Keratinocyte (primary cell): ENCODE measurements around the gene PTMS. TPM values are rescaled to one million over a fixed set of nuclear protein-coding genes. Genes with fewer than 3 reads are reported as not detected.

Experiments used
- DNase-seq: peaks from one replicate; pipeline ENCODE4 v3.0.0-alpha.2; 2011; ENCODE audit warnings: low read depth, missing footprints, low spot score
- FAIRE-seq: peaks from 2 replicates; lab custom pipeline; 2011; peaks lifted over from hg19 to GRCh38; lab: Jason Lieb, UNC
- H2AFZ ChIP-seq: 2 replicates; pipeline ENCODE4 v1.6.0; 2012; ENCODE audit warnings: low read length, control low read depth, inconsistent platforms; ENCODE audit not compliant: control insufficient read depth
- H3K27ac ChIP-seq: 2 replicates; pipeline ENCODE4 v1.5.1; 2011; ENCODE audit warnings: low read length; ENCODE audit not compliant: control insufficient read depth, insufficient read depth
- H3K27me3 ChIP-seq: 3 replicates; pipeline ENCODE4 v1.6.0; 2011; ENCODE audit warnings: low read length; ENCODE audit not compliant: control insufficient read depth, insufficient read depth; ENCODE audit errors: extremely low read depth
- H3K36me3 ChIP-seq, 2 experiments: 2 replicates in 1 of 2; 3 replicates in 1 of 2; pipeline ENCODE4 v1.5.1; 2011; ENCODE audit warnings: low read length in 2 of 2, mild to moderate bottlenecking in 1 of 2; ENCODE audit not compliant: control insufficient read depth in 2 of 2, insufficient read depth in 2 of 2; ENCODE audit errors: extremely low read depth in 1 of 2
- H3K4me1 ChIP-seq: 3 replicates; pipeline ENCODE4 v1.5.1; 2011; ENCODE audit warnings: low read length; ENCODE audit not compliant: control insufficient read depth, insufficient read depth; ENCODE audit errors: extremely low read depth
- H3K4me2 ChIP-seq: 3 replicates; pipeline ENCODE4 v1.6.0; 2011; ENCODE audit warnings: low read depth, low read length; ENCODE audit not compliant: control insufficient read depth, insufficient read depth; ENCODE audit errors: extremely low read depth
- H3K4me3 ChIP-seq, 3 experiments: fragments of 200-600 bp in 1 of 3; sonication (generic) in 1 of 3; 2 replicates in 2 of 3; 3 replicates in 1 of 3; pipeline ENCODE4 v1.5.1; 2011 to 2016; ENCODE audit warnings: low read length in 3 of 3, mild to moderate bottlenecking in 3 of 3, control low read depth in 2 of 3, inconsistent platforms in 1 of 3, low read depth in 1 of 3, mixed read lengths in 1 of 3, mixed run types in 1 of 3, moderate library complexity in 1 of 3; ENCODE audit not compliant: control insufficient read depth in 2 of 3, insufficient read depth in 2 of 3; ENCODE audit errors: extremely low read depth in 1 of 3
- H3K79me2 ChIP-seq: 2 replicates; pipeline ENCODE4 v1.6.0; 2012; ENCODE audit warnings: low read length; ENCODE audit not compliant: control insufficient read depth, insufficient read depth
- H3K9ac ChIP-seq: 3 replicates; pipeline ENCODE4 v1.6.0; 2011; ENCODE audit warnings: low read length; ENCODE audit not compliant: control insufficient read depth, insufficient read depth; ENCODE audit errors: extremely low read depth
- H3K9me1 ChIP-seq: 3 replicates; pipeline ENCODE4 v1.6.0; 2011; ENCODE audit warnings: low read length; ENCODE audit not compliant: control insufficient read depth, insufficient read depth; ENCODE audit errors: extremely low read depth
- H3K9me3 ChIP-seq: 2 replicates; pipeline ENCODE4 v1.5.1; 2012; ENCODE audit warnings: low read depth, low read length; ENCODE audit not compliant: control insufficient read depth
- H4K20me1 ChIP-seq: 3 replicates; pipeline ENCODE4 v1.6.0; 2011; ENCODE audit warnings: low read length; ENCODE audit not compliant: control insufficient read depth, insufficient read depth; ENCODE audit errors: extremely low read depth
- CTCF ChIP-seq, 3 experiments: IDR thresholded peaks in 1 of 3; conservative IDR thresholded peaks in 1 of 3; optimal IDR thresholded peaks in 1 of 3; 2 replicates in 2 of 3; 3 replicates in 1 of 3; pipeline versions ENCODE3 to v1.5.1; 2011; ENCODE audit warnings: low read length in 3 of 3, mild to moderate bottlenecking in 3 of 3, moderate library complexity in 2 of 3, control low read depth in 1 of 3, inconsistent platforms in 1 of 3; ENCODE audit not compliant: insufficient read depth in 2 of 3; ENCODE audit errors: extremely low read depth in 1 of 3
- EZH2 ChIP-seq: IDR thresholded peaks from one replicate; pipeline ENCODE4 v1.6.1; 2012; ENCODE audit warnings: inconsistent platforms, mild to moderate bottlenecking, low read length, moderate library complexity
- dilution Hi-C: fragments of 300-500 bp; cut with MboI; formaldehyde crosslinking; loops from one replicate; pipeline ENCODE4 v1.7.0; 2020; ENCODE audit warnings: low sequenced_read_pairs; ENCODE audit not compliant: extremely low pct_ligation_motif_present
- polyA plus RNA-seq, 5 experiments: library from polyadenylated mRNA; depleted of rRNA in 3 of 5; stranded (reverse) in 3 of 5; stranded (forward) in 1 of 5; unstranded in 1 of 5; fragments of >200 nt; gene quantifications; 1 replicate in 1 of 5; 2 replicates in 3 of 5; 3 replicates in 1 of 5; pipeline versions ENCODE4 v1.2.1 to v1.2.3, GENCODE V29; 2011 to 2012; ENCODE audit warnings: missing spikeins in 2 of 5, low read depth in 1 of 5, low replicate concordance in 1 of 5

PTMS gene
- polyA plus RNA-seq, 1 donor (not counting 4 experiments of a cell fraction or from before 2014, with no cell fraction given) = 119 TPM

GRCh38 chr12:6788972-6789924 lies 23.1 kb downstream of the PTMS start, which contains the start of gene CD4:
Gene CD4, plus strand, starts transcription at chr12:6789528. Its CDS starts 10,611 bp downstream, at chr12:6800139.
- DNase-seq (no peak), FAIRE-seq (no peak)
- no peak within 1 kb of the TSS for H3K4me2 ChIP-seq
- no peaks in the 10 kb centered on the region for H3K9me3 ChIP-seq
- no peak within 1 kb of the TSS for H3K9ac ChIP-seq
- H3K9me1 ChIP-seq = no peaks in the 10 kb centered on the region
- peaks cover 21% of the 10 kb centered on the region for H3K27me3 ChIP-seq
- H4K20me1 ChIP-seq = no peaks in the 10 kb centered on the region
- H3K27ac ChIP-seq = no peak within 1 kb of the TSS
- no peak within 1 kb of the TSS for H3K4me3 ChIP-seq
- no peaks in the 10 kb centered on the region for H3K79me2 ChIP-seq
- no peak within 1 kb of the TSS for H2AFZ ChIP-seq
- TF ChIP-seq EZH2 (no peak), CTCF (optimal IDR thresholded peaks at IDR 0.05 in 1 of 3, IDR thresholded peaks at IDR 0.05 in 1 of 3, conservative IDR thresholded peaks at IDR 0.05 in 1 of 3; ENCODE audit: extremely low read depth in 1 of 3, insufficient read depth in 2 of 3, low read length in 3 of 3) (no peak)
- no peaks in the 10 kb centered on the region for H3K36me3 ChIP-seq
- no peaks in the 10 kb centered on the region for H3K4me1 ChIP-seq
- dilution Hi-C loops = no loop called here

GRCh38 chr12:6790496-6791150 lies 24.5 kb downstream of the PTMS start:
- no peaks in the 10 kb centered on the region for H3K9me3 ChIP-seq
- FAIRE-seq (no peak), DNase-seq (no peak)
- no peaks in the 10 kb centered on the region for H4K20me1 ChIP-seq
- H3K4me2 ChIP-seq = no peak overlapping the region
- H3K36me3 ChIP-seq = no peaks in the 10 kb centered on the region
- H3K4me1 ChIP-seq = no peaks in the 10 kb centered on the region
- dilution Hi-C loops = no loop called here
- no peak overlapping the region for H2AFZ ChIP-seq
- no peak overlapping the region for H3K9ac ChIP-seq
- no peaks in the 10 kb centered on the region for H3K9me1 ChIP-seq
- peaks cover 25% of the 10 kb centered on the region for H3K27me3 ChIP-seq
- H3K27ac ChIP-seq = no peak overlapping the region
- H3K4me3 ChIP-seq = no peak overlapping the region
- TF ChIP-seq CTCF (optimal IDR thresholded peaks at IDR 0.05 in 1 of 3, IDR thresholded peaks at IDR 0.05 in 1 of 3, conservative IDR thresholded peaks at IDR 0.05 in 1 of 3; ENCODE audit: extremely low read depth in 1 of 3, insufficient read depth in 2 of 3, low read length in 3 of 3) (no peak), EZH2 (no peak)
- no peaks in the 10 kb centered on the region for H3K79me2 ChIP-seq
